Activated gamma-delta T cell (primary cell): ENCODE data around the gene SLC17A4.

Experiments used
- DNase-seq: peaks from one replicate; lab custom pipeline; 2025; lab: John Stamatoyannopoulos, UW

Gene SLC17A4

GRCh38 chr6:25749837-25750236 is 4.7 kb upstream of the SLC17A4 start:
- DNase-seq: no peak

GRCh38 chr6:25750906-25751305 is 3.6 kb upstream of the SLC17A4 start:
- DNase-seq: no peak

GRCh38 chr6:25753079-25753478 is 1.5 kb upstream of the SLC17A4 start:
- no peak for DNase-seq

GRCh38 chr6:25755483-25755882 is 941 bp downstream of the SLC17A4 start:
- no peak for DNase-seq

- no peak for DNase-seq
Observed at GRCh38 chr6:25756382-25757363, 2.1 kb downstream of the SLC17A4 start.

- DNase-seq: no peak
Observed at GRCh38 chr6:25757936-25758642, 3.5 kb downstream of the SLC17A4 start.

- DNase-seq: no peak
Observed at GRCh38 chr6:25764611-25765010, 10.1 kb downstream of the SLC17A4 start.

GRCh38 chr6:25768566-25768965 is 14.0 kb downstream of the SLC17A4 start:
- DNase-seq: no peak

- no peak for DNase-seq
Observed at GRCh38 chr6:25769983-25770382, 15.4 kb downstream of the SLC17A4 start.

- no peak for DNase-seq
Observed at GRCh38 chr6:25774120-25774715, 19.7 kb downstream of the SLC17A4 start.

GRCh38 chr6:25777031-25777430 is 22.5 kb downstream of the SLC17A4 start:
- DNase-seq: no peak

GRCh38 chr6:25777856-25778649 is 23.5 kb downstream of the SLC17A4 start:
- DNase-seq: no peak

- DNase-seq: no peak
Observed at GRCh38 chr6:25781134-25781533, 26.6 kb downstream of the SLC17A4 start.

- no peak for DNase-seq
Observed at GRCh38 chr6:25787428-25787827, 32.9 kb downstream of the SLC17A4 start.

- no peak for DNase-seq
Observed at GRCh38 chr6:25788305-25788922, 33.9 kb downstream of the SLC17A4 start.

GRCh38 chr6:25789475-25789874 is 34.9 kb downstream of the SLC17A4 start:
- no peak for DNase-seq

- no peak for DNase-seq
Observed at GRCh38 chr6:25792016-25792415, 37.5 kb downstream of the SLC17A4 start.

- DNase-seq: no peak
Observed at GRCh38 chr6:25793970-25794369, 39.4 kb downstream of the SLC17A4 start.

GRCh38 chr6:25794784-25795183 is 40.2 kb downstream of the SLC17A4 start:
- no peak for DNase-seq

GRCh38 chr6:25801436-25801835 is 46.9 kb downstream of the SLC17A4 start:
- DNase-seq: no peak

GRCh38 chr6:25804804-25805203 is 50.3 kb downstream of the SLC17A4 start:
- DNase-seq: no peak
